ENCODE data around the gene ARL14EP.

The ARL14EP gene

DNA sequence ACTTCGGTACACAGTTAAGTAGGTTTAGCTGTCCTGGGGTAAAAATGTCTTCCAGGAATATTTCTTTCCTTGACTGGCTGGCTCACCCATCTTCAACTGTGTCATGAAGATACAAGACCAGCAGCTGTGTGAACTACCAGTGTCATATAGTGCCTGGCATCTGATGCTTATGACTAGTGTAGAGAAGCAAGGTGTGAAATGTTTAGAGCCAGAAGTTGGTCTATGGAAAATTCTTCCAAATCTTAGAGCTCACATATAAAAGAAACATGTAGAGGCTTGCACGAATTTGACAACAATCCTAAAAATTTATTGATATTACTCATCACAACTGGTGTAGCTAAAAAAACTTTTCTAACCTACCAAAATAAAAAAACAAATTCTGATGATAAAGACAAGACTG is 54.4 kb downstream of the ARL14EP start:
- no peak for DNase-seq
- no peak for TF ChIP-seq GATA1 (IDR thresholded peaks at IDR 0.05; ENCODE audit: low read depth, low read length)
- TF ChIP-seq POLR2A (IDR thresholded peaks at IDR 0.05; ENCODE audit: low read length): no peak

DNA sequence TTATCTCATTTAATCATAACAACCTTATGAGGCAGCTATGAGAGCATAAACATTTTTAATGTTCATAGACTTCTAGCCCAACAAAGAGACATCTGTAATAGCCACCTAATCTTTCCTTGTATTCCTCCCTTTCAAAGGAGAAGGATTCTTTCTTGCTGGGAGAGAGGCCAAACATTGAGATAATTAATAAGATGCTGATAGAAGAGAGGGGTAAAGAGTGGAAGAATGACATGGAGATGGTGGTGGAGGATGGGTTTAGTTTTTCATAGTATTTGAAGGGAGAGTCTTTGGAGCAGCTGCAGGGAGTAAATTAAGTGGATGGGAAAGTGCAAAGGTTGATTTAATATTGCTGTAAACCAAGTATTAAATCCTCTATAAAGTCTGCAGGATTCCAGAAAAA is 57.9 kb downstream of the ARL14EP start:
- TF ChIP-seq GATA1 (IDR thresholded peaks at IDR 0.05; ENCODE audit: low read depth, low read length) (no peak), POLR2A (IDR thresholded peaks at IDR 0.05; ENCODE audit: low read length) (no peak)
- DNase-seq: no peak

DNA sequence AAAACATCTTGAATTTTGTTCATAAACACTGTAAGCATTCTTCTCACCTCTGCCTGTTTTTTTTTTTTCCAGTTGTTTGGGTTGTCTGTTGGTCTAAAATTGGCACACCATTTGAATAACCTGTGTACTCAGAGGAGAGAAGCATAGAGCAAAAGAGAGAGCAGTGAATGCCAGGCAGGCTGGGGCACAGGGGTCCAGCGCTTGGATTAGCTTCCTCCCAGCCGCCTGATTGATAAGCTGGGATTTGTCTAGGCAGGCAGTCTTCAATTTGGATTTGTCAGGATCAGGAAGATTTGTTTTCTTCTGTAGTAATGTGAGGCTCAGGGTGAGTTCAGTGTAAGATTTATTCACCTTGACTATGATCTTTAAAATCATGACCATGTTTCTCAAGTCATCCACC is 59.0 kb downstream of the ARL14EP start:
- TF ChIP-seq GATA1 (IDR thresholded peaks at IDR 0.05; ENCODE audit: low read depth, low read length) (no peak), POLR2A (IDR thresholded peaks at IDR 0.05; ENCODE audit: low read length) (no peak)
- no peak for DNase-seq

All from erythroblast (primary cell).